PC-9 (cell line): ENCODE data around the gene MRPL17.

Experiments used
- EZH2 ChIP-seq: fragments of 200-600 bp; sonication (generic); IDR thresholded peaks from 2 replicates; pipeline ENCODE4 v1.8.0; 2017; ENCODE audit warnings: antibody characterized with exemption, low read depth
- TF ChIP-seq, protein P1 (sequence below): fragments of 200-600 bp; sonication (generic); conservative IDR thresholded peaks from 2 replicates; pipeline ENCODE4 v1.6.1; 2017; ENCODE audit warnings: mixed run types, antibody characterized with exemption, mild to moderate bottlenecking, moderate library complexity

DNA sequence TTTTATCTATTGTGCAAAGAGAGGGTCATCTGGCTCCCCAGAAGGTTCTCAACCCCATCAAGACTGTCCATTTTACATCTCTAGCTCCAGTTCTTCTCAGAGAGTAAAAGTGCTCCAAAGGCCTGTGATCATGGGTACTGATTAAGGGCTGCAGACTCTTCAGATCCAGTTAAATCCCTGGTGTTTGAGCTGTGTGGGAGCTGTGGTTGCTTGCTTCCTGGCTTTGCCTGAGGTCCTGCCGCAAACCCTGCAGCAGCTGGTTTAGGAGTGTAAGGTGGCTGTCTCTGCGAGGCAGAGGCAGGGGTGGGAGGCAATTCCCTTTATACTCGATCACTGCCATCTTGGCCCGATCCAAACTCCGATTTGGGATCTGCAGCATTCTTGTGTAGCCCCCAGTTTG, 1.2 kb downstream of the MRPL17 start:
- TF ChIP-seq, protein P1, sequence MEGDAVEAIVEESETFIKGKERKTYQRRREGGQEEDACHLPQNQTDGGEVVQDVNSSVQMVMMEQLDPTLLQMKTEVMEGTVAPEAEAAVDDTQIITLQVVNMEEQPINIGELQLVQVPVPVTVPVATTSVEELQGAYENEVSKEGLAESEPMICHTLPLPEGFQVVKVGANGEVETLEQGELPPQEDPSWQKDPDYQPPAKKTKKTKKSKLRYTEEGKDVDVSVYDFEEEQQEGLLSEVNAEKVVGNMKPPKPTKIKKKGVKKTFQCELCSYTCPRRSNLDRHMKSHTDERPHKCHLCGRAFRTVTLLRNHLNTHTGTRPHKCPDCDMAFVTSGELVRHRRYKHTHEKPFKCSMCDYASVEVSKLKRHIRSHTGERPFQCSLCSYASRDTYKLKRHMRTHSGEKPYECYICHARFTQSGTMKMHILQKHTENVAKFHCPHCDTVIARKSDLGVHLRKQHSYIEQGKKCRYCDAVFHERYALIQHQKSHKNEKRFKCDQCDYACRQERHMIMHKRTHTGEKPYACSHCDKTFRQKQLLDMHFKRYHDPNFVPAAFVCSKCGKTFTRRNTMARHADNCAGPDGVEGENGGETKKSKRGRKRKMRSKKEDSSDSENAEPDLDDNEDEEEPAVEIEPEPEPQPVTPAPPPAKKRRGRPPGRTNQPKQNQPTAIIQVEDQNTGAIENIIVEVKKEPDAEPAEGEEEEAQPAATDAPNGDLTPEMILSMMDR: no peak
- TF ChIP-seq EZH2: no peak
